Activated CD4-positive, alpha-beta T cell treated with anti-CD3 and anti-CD28 coated beads for 36 hours (primary cell): ENCODE data around the gene PRM3. TPM values are rescaled to one million over a fixed set of nuclear protein-coding genes. Genes with fewer than 3 reads are reported as not detected.

ENCODE experiments used
- ATAC-seq: fragments of 200-7000 bp; cut with Tn5 transposase; one replicate; pipeline ENCODE4 v1.10.0; 2021; ENCODE audit warnings: mild to moderate bottlenecking, moderate library complexity
- CTCF ChIA-PET: fragments of 350-600 bp; sonication (Branson Sonifier 250); formaldehyde crosslinking; loops from one replicate; lab custom pipeline; 2021; ENCODE audit warnings: antibody characterized with exemption; lab: Charles Lee
- POLR2A ChIA-PET: fragments of 350-600 bp; sonication (Branson Sonifier 250); formaldehyde crosslinking; loops from one replicate; lab custom pipeline; 2021; ENCODE audit warnings: antibody characterized with exemption, inconsistent platforms; lab: Charles Lee
- DNase-seq: peaks from one replicate; pipeline ENCODE4 v3.0.0-alpha.2; 2020
- H3K27ac Mint-ChIP-seq: one replicate; pipeline ENCODE4 v1.8.0; 2021; ENCODE audit warnings: mixed read lengths
- H3K27me3 Mint-ChIP-seq: one replicate; pipeline ENCODE4 v1.8.0; 2021; ENCODE audit warnings: mixed read lengths
- H3K36me3 Mint-ChIP-seq: one replicate; pipeline ENCODE4 v1.8.0; 2021; ENCODE audit warnings: low read depth, mixed read lengths
- H3K4me1 Mint-ChIP-seq: one replicate; pipeline ENCODE4 v1.8.0; 2021; ENCODE audit warnings: mixed read lengths
- H3K4me3 Mint-ChIP-seq: one replicate; pipeline ENCODE4 v1.8.0; 2021; ENCODE audit warnings: mild to moderate bottlenecking, moderate library complexity, mixed read lengths
- H3K9me3 Mint-ChIP-seq: one replicate; pipeline ENCODE4 v1.8.0; 2021; ENCODE audit warnings: low read depth, mixed read lengths
- intact Hi-C, 2 experiments: fragments of 100-400 bp; cut with DNase I in 1 of 2; cut with micrococcal nuclease in 1 of 2; formaldehyde crosslinking; loops; one replicate each; pipeline versions ENCODE4 v1.14.2 to v1.15.1; 2022 to 2024; cut with DNase I, micrococcal nuclease
- total RNA-seq, 2 experiments: library from RNA; stranded (reverse); gene quantifications; one replicate each; pipeline ENCODE4 v1.2.3, GENCODE V29; 2021

The PRM3 gene
- total RNA-seq, 2 experiments from 2014 or later, result not detected

DNA sequence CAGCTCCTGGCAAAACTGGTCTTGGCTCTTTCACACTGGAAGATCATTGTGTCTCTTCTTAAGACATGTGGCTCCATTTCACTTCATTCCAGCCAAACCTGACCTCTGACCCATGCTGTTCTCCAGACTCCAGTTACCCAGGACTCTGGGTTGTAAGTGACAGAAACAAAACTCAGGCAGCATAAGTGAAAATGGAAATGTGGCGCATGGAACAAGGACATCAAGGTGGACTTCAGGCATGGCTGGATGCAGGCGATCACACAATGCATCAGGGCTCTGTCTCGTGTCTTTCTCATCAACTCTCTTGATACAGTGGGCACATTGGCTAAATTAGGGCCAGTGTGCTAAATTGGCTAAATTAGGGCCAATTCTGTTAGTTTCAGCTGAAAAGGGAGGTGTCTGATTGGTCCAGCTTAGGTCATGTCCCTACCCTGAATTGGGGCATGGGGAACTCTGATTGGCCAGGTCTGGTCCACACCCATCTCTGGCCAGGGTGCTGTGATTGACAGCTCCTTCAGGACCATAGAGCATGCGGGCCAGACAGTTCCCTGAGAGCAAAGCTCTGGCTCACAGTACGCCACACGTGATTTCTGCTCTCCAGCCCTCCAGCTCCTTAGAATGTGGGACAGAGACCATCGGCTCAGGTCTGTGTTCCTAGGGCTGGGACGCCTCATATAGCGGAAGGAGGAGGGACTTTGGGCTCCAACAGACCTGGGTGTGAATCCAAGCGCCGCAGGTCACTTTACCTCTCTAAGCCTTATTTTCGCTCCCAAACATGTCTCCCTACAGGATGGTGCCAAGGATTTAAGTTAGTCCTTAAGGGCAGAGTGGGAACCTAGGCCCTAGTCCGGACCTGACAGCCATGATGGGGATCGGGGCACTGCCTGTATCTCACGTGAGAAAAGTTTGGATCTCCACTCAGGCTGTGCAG is 34.9 kb downstream of the PRM3 start:
- DNase-seq, result no peak
- CTCF ChIA-PET, result interaction anchor here (1.6 kb wide), 1 partner anchor 13 kb away, joined by 3 read pairs; no protein-coding TSS in a partner anchor
- no peak for ATAC-seq
- POLR2A ChIA-PET, result interaction anchor here (1.2 kb wide), 1 partner anchor 13 kb away, joined by 4 read pairs; no protein-coding TSS in a partner anchor
- H3K36me3 Mint-ChIP-seq, result no peaks in the 10 kb centered on the region
- H3K4me1 Mint-ChIP-seq, result peaks cover 36% of the 10 kb centered on the region
- H3K4me3 Mint-ChIP-seq, result no peak overlapping the region
- no peaks in the 10 kb centered on the region for H3K9me3 Mint-ChIP-seq
- intact Hi-C loops, result no loop called here
- no peaks in the 10 kb centered on the region for H3K27me3 Mint-ChIP-seq
- H3K27ac Mint-ChIP-seq, result no peak overlapping the region

DNA sequence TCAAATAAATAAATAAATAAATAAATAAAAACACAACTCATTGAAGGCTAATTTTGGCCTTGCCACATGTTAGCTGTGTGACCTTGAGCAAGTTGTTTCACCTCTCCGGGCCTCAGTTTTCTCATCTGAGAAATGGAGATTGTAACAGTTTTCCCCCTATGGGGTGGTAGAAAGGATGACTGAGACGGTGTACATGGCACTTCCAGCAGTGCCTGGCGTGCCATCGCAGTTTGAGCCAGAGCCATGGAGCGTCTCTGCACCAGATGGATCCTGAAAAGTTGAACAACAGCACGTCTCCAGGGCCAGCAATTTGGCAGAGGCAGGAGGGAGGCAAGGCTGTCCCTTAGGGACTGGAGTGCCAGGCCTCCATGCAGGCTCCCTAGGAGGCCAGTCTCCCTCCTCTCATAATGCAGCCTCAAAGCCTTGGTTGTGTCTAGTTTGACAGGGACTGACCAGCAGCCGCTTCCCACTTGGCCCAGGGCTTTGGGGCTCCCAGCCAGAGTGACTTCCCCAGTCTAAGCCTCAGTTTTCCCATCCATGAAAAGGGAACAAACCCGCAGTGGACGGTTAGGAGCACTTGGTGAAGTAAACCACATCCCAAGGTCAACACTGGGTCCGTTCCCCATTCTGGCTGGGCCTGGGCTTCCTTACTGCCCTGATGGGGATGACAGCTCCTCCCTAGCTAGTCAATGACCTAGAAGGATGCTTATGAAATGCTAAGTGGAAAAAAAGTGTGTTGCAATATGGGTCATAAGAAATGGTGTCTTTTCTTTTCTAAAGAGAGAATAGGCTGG is 36.8 kb downstream of the PRM3 start:
- H3K27ac Mint-ChIP-seq, result peak overlapping the region; percentile 66
- CTCF ChIA-PET, result no interaction called here

DNA sequence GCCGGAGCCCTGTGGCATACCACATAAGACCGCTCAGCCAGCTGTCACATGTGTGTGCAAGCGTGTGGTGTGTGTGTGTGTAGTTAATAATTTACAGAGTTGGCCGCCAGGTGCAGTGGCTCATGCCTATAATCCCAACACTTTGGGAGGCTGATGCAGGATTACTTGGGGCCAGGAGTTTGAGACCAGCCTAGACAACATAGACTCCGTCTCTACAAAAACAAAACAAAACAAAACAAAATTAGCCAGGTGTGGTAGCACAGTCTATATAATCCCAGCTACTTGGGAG is 37.8 kb downstream of the PRM3 start:
- peak overlapping the region; percentile 67 for H3K27ac Mint-ChIP-seq
- intact Hi-C loops, result no loop called here
- CTCF ChIA-PET, result interaction anchor here (2.5 kb wide), 1 partner anchor 12 kb away, joined by 6 read pairs; no protein-coding TSS in a partner anchor

More for the DNA sequence above, 36.8 kb downstream of the PRM3 start:
- Mint-ChIP-seq H3K27me3 (no peaks in the 10 kb centered on the region), H3K9me3 (no peaks in the 10 kb centered on the region), H3K36me3 (no peaks in the 10 kb centered on the region), H3K4me1 (peaks cover 52% of the 10 kb centered on the region), H3K4me3 (no peak overlapping the region)
- DNase-seq (no peak), ATAC-seq (no peak)
- intact Hi-C loops, result no loop called here
- POLR2A ChIA-PET, result interaction anchor here (0.6 to 4.6 kb wide), 2 partner anchors 12 to 261 kb away, joined by 3 to 27 read pairs; no protein-coding TSS in a partner anchor

DNA sequence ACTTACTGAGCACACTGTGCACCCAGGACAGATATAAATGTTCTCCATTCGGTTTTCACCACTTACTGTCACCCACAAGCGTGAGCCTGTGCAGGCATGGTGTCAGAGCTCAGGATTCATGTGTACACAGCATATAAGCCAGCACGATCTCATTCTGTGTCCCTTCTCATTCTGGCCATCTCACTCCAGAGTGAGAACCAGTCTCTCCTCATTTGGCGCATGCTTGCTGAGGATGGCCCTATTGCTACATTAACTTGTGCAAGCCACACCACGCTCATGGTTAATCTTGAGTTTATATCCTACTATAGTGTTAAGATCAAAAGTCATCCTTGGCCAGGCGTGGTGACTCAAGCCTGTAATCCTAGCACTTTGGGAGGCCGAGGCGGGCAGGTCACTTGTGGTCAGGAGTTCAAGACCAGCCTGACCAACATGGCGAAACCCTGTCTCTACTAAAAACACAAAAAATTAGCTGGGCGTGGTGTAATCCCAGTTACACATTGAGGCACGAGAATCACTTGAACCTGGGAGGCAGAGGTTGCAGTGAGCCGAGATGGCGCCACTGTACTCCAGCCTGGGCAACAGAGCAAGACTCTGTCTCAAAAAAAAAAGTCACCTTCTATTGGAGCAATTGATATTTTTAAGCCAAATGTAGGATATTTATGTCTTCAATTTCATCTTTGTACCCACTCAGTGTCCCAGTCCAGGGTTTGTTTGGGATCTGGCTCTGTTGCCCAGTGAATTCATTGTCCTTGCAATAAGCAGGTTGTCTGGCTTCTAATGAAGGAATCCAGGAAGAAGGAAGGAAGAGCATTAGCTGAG is 38.3 kb downstream of the PRM3 start:
- ATAC-seq, result no peak
- ChIA-PET POLR2A (interaction anchor here (0.5 to 4.6 kb wide), 5 partner anchors 10 to 317 kb away, joined by 3 to 27 read pairs (median 15); partner anchors contain the start of gene SOCS1), CTCF (interaction anchor here (2.5 kb wide), 1 partner anchor 13 kb away, joined by 6 read pairs; no protein-coding TSS in a partner anchor)
- Mint-ChIP-seq H3K4me1 (peaks cover 62% of the 10 kb centered on the region), H3K4me3 (no peak overlapping the region), H3K36me3 (no peaks in the 10 kb centered on the region), H3K27me3 (no peaks in the 10 kb centered on the region), H3K9me3 (no peaks in the 10 kb centered on the region), H3K27ac (peak overlapping the region; percentile 95)
- intact Hi-C loops, result loop anchor here in 1 of 2 experiments (1.0 kb wide), 2 partner anchors 11 to 271 kb away; no protein-coding TSS in a partner anchor
- no peak for DNase-seq

More for the DNA sequence above, 37.8 kb downstream of the PRM3 start:
- no peak for DNase-seq
- Mint-ChIP-seq H3K9me3 (no peaks in the 10 kb centered on the region), H3K27me3 (no peaks in the 10 kb centered on the region), H3K4me3 (no peak overlapping the region), H3K36me3 (no peaks in the 10 kb centered on the region), H3K4me1 (peaks cover 60% of the 10 kb centered on the region)
- ATAC-seq, result no peak
- POLR2A ChIA-PET, result interaction anchor here (4.0 to 4.6 kb wide), 2 partner anchors 11 to 17 kb away, joined by 15 to 27 read pairs; no protein-coding TSS in a partner anchor

DNA sequence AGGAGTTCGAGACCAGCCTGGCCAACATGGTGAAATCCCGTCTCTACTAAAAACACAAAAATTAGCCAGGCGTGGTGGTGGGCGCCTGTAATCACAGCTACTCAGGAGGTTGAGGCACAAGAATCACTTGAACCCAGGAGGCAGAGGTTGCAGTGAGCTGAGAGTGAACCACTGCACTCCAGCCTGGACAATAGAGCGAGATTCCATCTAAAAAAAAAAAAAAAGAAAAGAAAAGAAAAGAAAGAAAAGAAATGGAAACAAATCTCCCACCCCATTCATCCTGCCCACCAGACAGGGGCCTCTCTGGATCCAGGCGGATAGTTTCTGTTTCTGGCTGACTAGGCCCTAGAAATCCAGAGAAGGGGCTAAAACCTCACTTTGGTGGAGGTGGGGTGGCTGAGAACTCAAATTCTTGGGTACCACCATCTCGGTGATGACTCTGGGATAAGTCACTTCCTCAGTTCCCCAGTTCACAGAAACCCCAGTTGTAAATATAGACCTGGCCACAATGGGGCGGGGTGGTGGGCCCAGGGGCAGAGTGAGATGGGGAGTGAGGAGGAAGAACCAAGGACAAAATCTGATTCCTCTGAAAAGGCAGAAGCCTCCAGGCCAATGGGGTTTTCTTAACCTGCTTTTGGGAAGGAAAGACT is 39.6 kb downstream of the PRM3 start:
- ChIA-PET CTCF (interaction anchor here (0.8 to 2.5 kb wide), 7 partner anchors 9 to 269 kb away, joined by 3 to 9 read pairs (median 6); partner anchors contain the start of gene SOCS1), POLR2A (interaction anchor here (0.7 to 4.6 kb wide), 9 partner anchors 9 to 268 kb away, joined by 3 to 27 read pairs (median 7); partner anchors contain the start of gene SOCS1)
- intact Hi-C loops, result loop anchor here (1.0 to 2.0 kb wide), 10 partner anchors 9 to 270 kb away; partner anchors contain the start of gene SOCS1 (in 1 of the 2)
- H3K27ac Mint-ChIP-seq, result peak overlapping the region; percentile 97
- no peaks in the 10 kb centered on the region for H3K9me3 Mint-ChIP-seq
- peaks cover 73% of the 10 kb centered on the region for H3K4me1 Mint-ChIP-seq
- peak; percentile 88 for DNase-seq
- H3K27me3 Mint-ChIP-seq, result no peaks in the 10 kb centered on the region
- peak overlapping the region; percentile 60 for H3K4me3 Mint-ChIP-seq
- no peaks in the 10 kb centered on the region for H3K36me3 Mint-ChIP-seq
- ATAC-seq, result peak; percentile 62

DNA sequence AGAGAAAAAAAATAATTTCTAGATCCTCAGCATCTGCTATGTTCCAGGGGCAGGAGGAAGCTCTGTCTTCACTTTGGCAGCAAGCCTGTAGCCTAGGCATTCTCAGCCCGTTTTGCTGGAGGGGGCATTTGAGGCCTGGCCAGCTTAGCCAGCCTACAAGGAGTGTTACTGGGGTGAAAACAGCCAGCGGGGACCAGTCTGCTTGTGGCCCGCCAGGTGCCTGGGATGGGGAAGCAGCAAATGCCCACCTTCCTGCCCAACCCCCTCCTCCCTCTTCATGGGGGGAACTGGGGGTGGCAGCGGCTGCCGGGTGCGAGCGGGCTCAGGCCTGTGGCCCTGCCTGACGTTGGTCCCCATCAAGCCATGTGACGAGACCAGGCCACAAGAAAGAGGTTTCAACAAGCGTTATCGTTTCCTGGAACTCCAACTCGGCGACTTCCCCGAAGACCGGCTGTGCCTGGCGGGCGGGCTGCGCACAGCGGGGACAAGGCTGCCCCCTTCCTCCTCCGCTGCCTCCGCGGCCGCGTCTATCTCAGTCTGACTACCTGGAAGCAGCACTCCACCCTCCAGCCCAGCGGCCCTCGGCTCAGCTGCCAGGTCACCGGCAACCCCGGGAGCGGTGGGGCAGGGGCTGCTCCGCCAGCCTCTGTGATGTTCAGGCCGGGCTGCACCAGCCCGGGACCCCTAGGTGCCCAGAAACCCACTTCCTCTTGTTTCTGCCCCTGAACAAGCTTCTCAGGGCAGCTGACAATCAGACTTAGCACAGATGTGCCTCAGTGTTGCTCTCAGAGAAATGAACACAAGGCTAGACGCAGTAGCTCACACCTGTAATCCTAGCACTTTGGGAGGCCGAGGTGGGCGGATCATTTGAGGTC is 40.3 kb downstream of the PRM3 start:
- H3K9me3 Mint-ChIP-seq, result no peaks in the 10 kb centered on the region
- peak overlapping the region; percentile 60 for H3K4me3 Mint-ChIP-seq
- intact Hi-C loops, result loop anchor here (1.0 to 2.0 kb wide), 8 partner anchors 8 to 245 kb away; partner anchors contain the start of gene SOCS1 (in 1 of the 2)
- H3K27ac Mint-ChIP-seq, result peak overlapping the region; percentile 97
- CTCF ChIA-PET, result interaction anchor here (0.8 to 2.4 kb wide), 8 partner anchors 8 to 268 kb away, joined by 3 to 9 read pairs (median 6); partner anchors contain the start of gene SOCS1
- no peaks in the 10 kb centered on the region for H3K36me3 Mint-ChIP-seq
- POLR2A ChIA-PET, result interaction anchor here (0.6 to 4.6 kb wide), 11 partner anchors 8 to 283 kb away, joined by 3 to 27 read pairs (median 5); partner anchors contain the start of gene SOCS1
- ATAC-seq, result peak; percentile 82
- H3K27me3 Mint-ChIP-seq, result no peaks in the 10 kb centered on the region
- H3K4me1 Mint-ChIP-seq, result peaks cover 80% of the 10 kb centered on the region
- peak; percentile 96 for DNase-seq

DNA sequence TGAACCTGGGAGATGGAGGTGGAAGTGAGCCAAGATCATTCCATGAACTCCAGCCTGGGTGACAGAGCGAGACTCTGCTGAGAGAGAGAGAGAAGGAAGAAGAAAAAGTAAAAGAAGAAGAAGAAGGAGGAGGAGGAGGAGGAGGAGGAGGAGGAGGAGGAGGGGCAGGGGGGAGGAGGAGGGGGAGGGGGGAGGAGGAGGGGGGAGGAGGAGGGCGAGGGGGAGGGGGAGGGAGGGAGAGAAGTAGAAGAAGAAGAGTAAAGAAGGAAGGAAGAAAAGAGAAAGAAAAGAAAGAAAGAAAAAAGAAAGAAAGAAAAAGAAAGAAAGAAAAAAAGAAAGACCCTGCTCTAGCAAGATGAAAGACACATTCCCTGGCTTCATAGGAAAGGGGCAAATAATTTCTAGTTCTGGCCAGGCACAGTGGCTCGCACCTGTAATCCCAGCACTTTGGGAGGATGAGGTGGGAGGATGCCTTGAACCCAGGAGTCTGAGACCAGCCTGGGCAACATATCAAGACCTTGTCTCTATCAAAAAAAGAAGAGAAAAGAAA is 41.1 kb downstream of the PRM3 start:
- Mint-ChIP-seq H3K4me1 (peaks cover 82% of the 10 kb centered on the region), H3K36me3 (no peaks in the 10 kb centered on the region), H3K27ac (peak overlapping the region; percentile 97), H3K9me3 (no peaks in the 10 kb centered on the region), H3K4me3 (peak overlapping the region; percentile 60), H3K27me3 (no peaks in the 10 kb centered on the region)
- intact Hi-C loops, result loop anchor here in 1 of 2 experiments (2.0 kb wide), 1 partner anchor 244 kb away; no protein-coding TSS in a partner anchor
- CTCF ChIA-PET, result interaction anchor here (0.9 to 2.4 kb wide), 4 partner anchors 20 to 267 kb away, joined by 3 to 6 read pairs (median 6); no protein-coding TSS in a partner anchor
- ATAC-seq (no peak), DNase-seq (no peak)
- POLR2A ChIA-PET, result interaction anchor here (0.6 to 4.6 kb wide), 7 partner anchors 8 to 282 kb away, joined by 3 to 27 read pairs (median 7); partner anchors contain the start of gene SOCS1

DNA sequence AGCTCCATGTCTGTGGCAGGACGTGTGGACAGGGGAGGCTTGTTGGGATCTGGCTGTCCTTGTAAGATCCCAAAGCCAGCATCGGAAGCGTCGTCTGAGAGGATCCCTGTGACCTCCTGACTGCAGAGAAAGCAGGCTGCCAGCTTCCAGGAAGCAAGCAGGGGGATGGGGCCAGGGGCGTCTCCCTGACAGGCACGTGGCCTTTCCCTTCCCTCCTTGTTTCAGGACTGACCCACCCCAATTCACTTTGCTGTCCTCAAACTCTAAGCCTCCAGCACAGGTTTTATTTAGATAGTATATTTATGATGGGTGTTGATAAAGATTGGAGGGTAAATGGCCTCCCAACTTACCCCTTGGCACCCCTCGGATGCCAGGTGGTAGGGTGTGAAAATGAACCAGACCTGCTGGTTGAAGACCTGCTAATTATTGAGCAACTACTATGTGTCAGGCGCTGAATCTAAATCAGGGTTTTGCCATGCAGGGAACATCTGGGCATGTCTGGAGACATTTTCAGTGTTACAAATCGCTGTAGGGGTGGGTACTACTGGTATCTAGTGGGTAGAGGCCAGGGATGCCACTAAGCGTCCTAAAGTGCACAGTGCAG is 42.0 kb downstream of the PRM3 start:
- Mint-ChIP-seq H3K27ac (peak overlapping the region; percentile 81), H3K9me3 (no peaks in the 10 kb centered on the region), H3K4me1 (peaks cover 78% of the 10 kb centered on the region), H3K36me3 (no peaks in the 10 kb centered on the region), H3K27me3 (no peaks in the 10 kb centered on the region), H3K4me3 (no peak overlapping the region)
- ChIA-PET POLR2A (interaction anchor here (0.7 kb wide), 1 partner anchor 21 kb away, joined by 3 read pairs; no protein-coding TSS in a partner anchor), CTCF (interaction anchor here (0.7 to 2.2 kb wide), 4 partner anchors 13 to 267 kb away, joined by 3 to 7 read pairs (median 3); no protein-coding TSS in a partner anchor)
- intact Hi-C loops, result no loop called here
- ATAC-seq (no peak), DNase-seq (no peak)
